H9 (cell line): Measurements from ENCODE around the gene EPB41L5. TPM values are rescaled to one million over a fixed set of nuclear protein-coding genes. Genes with fewer than 3 reads are reported as not detected.

ENCODE experiments used
- DNase-seq: peaks from one replicate; pipeline ENCODE4 v3.0.0-alpha.2; 2017
- H2AFZ ChIP-seq: one replicate; pipeline ENCODE4 v1.6.1; 2013; ENCODE audit warnings: mild to moderate bottlenecking, low read length, control low read depth, moderate library complexity
- H2AK5ac ChIP-seq: 2 replicates; pipeline ENCODE4 v1.6.1; 2013; ENCODE audit warnings: low read length, control low read depth, mixed read lengths; ENCODE audit not compliant: insufficient read length
- H2BK120ac ChIP-seq: one replicate; pipeline ENCODE4 v1.6.1; 2013; ENCODE audit warnings: low read depth, mild to moderate bottlenecking, low read length, control low read depth, inconsistent platforms; ENCODE audit not compliant: poor library complexity, severe bottlenecking
- H2BK12ac ChIP-seq: 2 replicates; pipeline ENCODE4 v1.6.1; 2013; ENCODE audit warnings: low read length, control low read depth, mixed read lengths, low read depth; ENCODE audit not compliant: insufficient read length
- H2BK15ac ChIP-seq: 2 replicates; pipeline ENCODE4 v1.6.1; 2013; ENCODE audit warnings: low read depth, low read length, control low read depth
- H2BK20ac ChIP-seq: one replicate; pipeline ENCODE4 v1.6.1; 2013; ENCODE audit warnings: low read depth, mild to moderate bottlenecking, low read length, control low read depth, inconsistent platforms; ENCODE audit not compliant: poor library complexity, severe bottlenecking
- H2BK5ac ChIP-seq: 2 replicates; pipeline ENCODE4 v1.6.1; 2013; ENCODE audit warnings: low read length, control low read depth, mixed read lengths; ENCODE audit not compliant: insufficient read length
- H3K14ac ChIP-seq: 2 replicates; pipeline ENCODE4 v1.6.1; 2013; ENCODE audit warnings: low read length, control low read depth; ENCODE audit not compliant: insufficient read depth
- H3K18ac ChIP-seq: 2 replicates; pipeline ENCODE4 v1.6.1; 2013; ENCODE audit warnings: low read depth, mild to moderate bottlenecking, mixed read lengths, low read length, control low read depth; ENCODE audit not compliant: insufficient read length
- H3K23ac ChIP-seq: 2 replicates; pipeline ENCODE4 v1.6.1; 2013; ENCODE audit warnings: low read length, control low read depth, mixed read lengths, low read depth; ENCODE audit not compliant: insufficient read length
- H3K23me2 ChIP-seq: 2 replicates; pipeline ENCODE4 v1.6.1; 2013; ENCODE audit warnings: low read depth, mild to moderate bottlenecking, mixed read lengths, low read length, control low read depth; ENCODE audit not compliant: insufficient read length, poor library complexity, severe bottlenecking
- H3K27ac ChIP-seq: 2 replicates; pipeline ENCODE4 v1.5.1; 2013; ENCODE audit warnings: low read length, control low read depth, mixed read lengths, low read depth; ENCODE audit not compliant: insufficient read length
- H3K27me3 ChIP-seq: 2 replicates; pipeline ENCODE4 v1.6.1; 2013; ENCODE audit warnings: low read length, control low read depth, inconsistent platforms; ENCODE audit not compliant: insufficient read depth
- H3K4ac ChIP-seq: 2 replicates; pipeline ENCODE4 v1.6.1; 2013; ENCODE audit warnings: low read depth, mild to moderate bottlenecking, control low read depth, inconsistent platforms, low read length, moderate library complexity
- H3K4me1 ChIP-seq: 2 replicates; pipeline ENCODE4 v1.6.1; 2013; ENCODE audit warnings: low read length, control low read depth, inconsistent platforms; ENCODE audit not compliant: insufficient read depth
- H3K4me2 ChIP-seq: 2 replicates; pipeline ENCODE4 v1.6.1; 2013; ENCODE audit warnings: low read length, control low read depth, mixed read lengths; ENCODE audit not compliant: insufficient read length, insufficient read depth
- H3K56ac ChIP-seq: 2 replicates; pipeline ENCODE4 v1.6.1; 2013; ENCODE audit warnings: low read depth, mild to moderate bottlenecking, mixed read lengths, low read length, control low read depth; ENCODE audit not compliant: insufficient read length
- H3K79me1 ChIP-seq: 2 replicates; pipeline ENCODE4 v1.6.1; 2013; ENCODE audit warnings: low read depth, mild to moderate bottlenecking, moderate library complexity, low read length, control low read depth, inconsistent platforms; ENCODE audit not compliant: insufficient read depth, poor library complexity, severe bottlenecking
- H3K79me2 ChIP-seq: 2 replicates; pipeline ENCODE4 v1.6.1; 2013; ENCODE audit warnings: low read length, control low read depth, inconsistent platforms; ENCODE audit not compliant: insufficient read depth
- H3K9ac ChIP-seq: 2 replicates; pipeline ENCODE4 v1.6.1; 2013; ENCODE audit warnings: low read length, control low read depth, mixed read lengths; ENCODE audit not compliant: insufficient read length; ENCODE audit errors: extremely low read depth
- H3K9me3 ChIP-seq: one replicate; pipeline ENCODE4 v1.6.1; 2013; ENCODE audit warnings: low read depth, low read length, inconsistent platforms; ENCODE audit not compliant: control insufficient read depth
- H3T11ph ChIP-seq: one replicate; pipeline ENCODE4 v1.6.1; 2013; ENCODE audit warnings: mild to moderate bottlenecking, low read length, control low read depth, inconsistent platforms
- H4K20me1 ChIP-seq: one replicate; pipeline ENCODE4 v1.6.1; 2013; ENCODE audit not compliant: control insufficient read depth, insufficient read length, insufficient read depth
- H4K5ac ChIP-seq: 2 replicates; pipeline ENCODE4 v1.6.1; 2013; ENCODE audit warnings: low read depth, mild to moderate bottlenecking, mixed read lengths, low read length, control low read depth; ENCODE audit not compliant: insufficient read length
- H4K8ac ChIP-seq: replicated peaks from 2 replicates; pipeline ENCODE4 v1.6.1; 2013; ENCODE audit warnings: low read length, control low read depth, mixed read lengths, low read depth; ENCODE audit not compliant: insufficient read length
- H4K91ac ChIP-seq: 2 replicates; pipeline ENCODE4 v1.6.1; 2013; ENCODE audit warnings: low read depth, mild to moderate bottlenecking, moderate library complexity, mixed read lengths, low read length, control low read depth; ENCODE audit not compliant: insufficient read length
- H3K27ac Mint-ChIP-seq, 3 experiments: 2 replicates in 2 of 3; 3 replicates in 1 of 3; pipeline ENCODE4 v1.8.0; 2020 to 2021; ENCODE audit warnings: mixed read lengths in 3 of 3, mild to moderate bottlenecking in 1 of 3, moderate library complexity in 1 of 3
- H3K27me3 Mint-ChIP-seq: 2 replicates; pipeline ENCODE4 v1.8.0; 2021; ENCODE audit warnings: low read depth, mild to moderate bottlenecking, moderate library complexity, mixed read lengths
- H3K36me3 Mint-ChIP-seq, 3 experiments: 2 replicates in 2 of 3; 3 replicates in 1 of 3; pipeline ENCODE4 v1.8.0; 2020 to 2021; ENCODE audit warnings: low read depth in 3 of 3, mixed read lengths in 3 of 3; ENCODE audit not compliant: insufficient read depth in 1 of 3
- H3K4me1 Mint-ChIP-seq, 2 experiments: 2 replicates each; pipeline ENCODE4 v1.8.0; 2020; ENCODE audit warnings: mixed read lengths in 2 of 2
- H3K4me3 Mint-ChIP-seq, 2 experiments: 2 replicates in 1 of 2; 3 replicates in 1 of 2; pipeline ENCODE4 v1.8.0; 2020 to 2021; ENCODE audit warnings: mild to moderate bottlenecking in 2 of 2, mixed read lengths in 2 of 2, moderate library complexity in 1 of 2
- H3K9me3 Mint-ChIP-seq, 2 experiments: 2 replicates in 1 of 2; 3 replicates in 1 of 2; pipeline ENCODE4 v1.8.0; 2020; ENCODE audit warnings: mild to moderate bottlenecking in 2 of 2, mixed read lengths in 2 of 2, moderate library complexity in 1 of 2
- WGBS: extraction: QIAGEN DNeasy Blood & Tissue Kit; methylation state at CpG from one replicate; pipeline ENCODE4 v1.1.7; 2013; ENCODE audit warnings: missing lambda C conversion rate, low lambda C conversion rate, mixed read lengths; ENCODE audit not compliant: insufficient read length; ENCODE audit errors: extremely low coverage; 5-methylcytosine and 5-hydroxymethylcytosine counted together
- total RNA-seq: library from RNA; stranded (reverse); gene quantifications from 2 replicates; pipeline ENCODE4 v1.2.1, GENCODE V29; 2021
- TF ChIP-seq, protein P1 (sequence below): fragments of 200-600 bp; sonication (generic); conservative IDR thresholded peaks from 3 replicates; pipeline ENCODE4 v1.8.0; 2021; ENCODE audit warnings: antibody characterized with exemption, mild to moderate bottlenecking

Gene EPB41L5
- total RNA-seq, 1 experiment from 2014 or later: 40.4 TPM

DNA sequence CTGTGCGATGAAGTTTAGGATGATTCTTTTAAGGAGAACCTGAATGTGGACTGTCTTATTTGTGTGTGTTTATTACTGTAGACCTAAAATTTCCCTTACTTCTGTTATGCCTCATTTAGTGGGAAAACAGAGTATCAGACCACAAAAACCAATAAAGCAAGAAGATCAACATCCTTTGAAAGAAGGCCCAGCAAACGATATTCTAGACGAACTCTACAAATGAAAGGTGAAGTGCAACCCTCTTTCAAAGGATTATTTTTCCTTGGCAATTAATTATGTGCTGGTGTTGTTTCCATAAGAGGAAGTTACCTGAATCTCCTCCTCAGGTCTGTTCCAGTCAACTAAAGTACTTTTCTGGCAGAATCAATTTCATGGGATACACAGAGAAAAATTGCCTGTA, 78.6 kb downstream of the EPB41L5 start:
- no peaks in the 10 kb centered on the region for H3K79me1 ChIP-seq
- H3K4ac ChIP-seq: no peak overlapping the region
- H3K23ac ChIP-seq: no peak overlapping the region
- H3K4me1 Mint-ChIP-seq: no peaks in the 10 kb centered on the region
- H3K4me1 ChIP-seq: no peaks in the 10 kb centered on the region
- no peak overlapping the region for H4K8ac ChIP-seq
- H3K14ac ChIP-seq: no peak overlapping the region
- H2BK5ac ChIP-seq: no peak overlapping the region
- no peak overlapping the region for H3K9ac ChIP-seq
- no peak for DNase-seq
- TF ChIP-seq, protein P1, sequence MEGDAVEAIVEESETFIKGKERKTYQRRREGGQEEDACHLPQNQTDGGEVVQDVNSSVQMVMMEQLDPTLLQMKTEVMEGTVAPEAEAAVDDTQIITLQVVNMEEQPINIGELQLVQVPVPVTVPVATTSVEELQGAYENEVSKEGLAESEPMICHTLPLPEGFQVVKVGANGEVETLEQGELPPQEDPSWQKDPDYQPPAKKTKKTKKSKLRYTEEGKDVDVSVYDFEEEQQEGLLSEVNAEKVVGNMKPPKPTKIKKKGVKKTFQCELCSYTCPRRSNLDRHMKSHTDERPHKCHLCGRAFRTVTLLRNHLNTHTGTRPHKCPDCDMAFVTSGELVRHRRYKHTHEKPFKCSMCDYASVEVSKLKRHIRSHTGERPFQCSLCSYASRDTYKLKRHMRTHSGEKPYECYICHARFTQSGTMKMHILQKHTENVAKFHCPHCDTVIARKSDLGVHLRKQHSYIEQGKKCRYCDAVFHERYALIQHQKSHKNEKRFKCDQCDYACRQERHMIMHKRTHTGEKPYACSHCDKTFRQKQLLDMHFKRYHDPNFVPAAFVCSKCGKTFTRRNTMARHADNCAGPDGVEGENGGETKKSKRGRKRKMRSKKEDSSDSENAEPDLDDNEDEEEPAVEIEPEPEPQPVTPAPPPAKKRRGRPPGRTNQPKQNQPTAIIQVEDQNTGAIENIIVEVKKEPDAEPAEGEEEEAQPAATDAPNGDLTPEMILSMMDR: no peak
- H4K20me1 ChIP-seq: no peaks in the 10 kb centered on the region
- H3K79me2 ChIP-seq: no peaks in the 10 kb centered on the region
- H2AFZ ChIP-seq: no peak overlapping the region
- no peaks in the 10 kb centered on the region for H3K23me2 ChIP-seq
- no peak overlapping the region for H3K27ac Mint-ChIP-seq
- no peak overlapping the region for H2AK5ac ChIP-seq
- no peak overlapping the region for H3T11ph ChIP-seq
- no peak overlapping the region for H3K27ac ChIP-seq
- peaks cover 0 to 41% (median 31%) of the 10 kb centered on the region in 3 experiments; a peak in 6 of 7 replicates for H3K36me3 Mint-ChIP-seq
- H2BK20ac ChIP-seq: no peak overlapping the region
- no peak overlapping the region for H3K4me3 Mint-ChIP-seq
- no peak overlapping the region for H3K18ac ChIP-seq
- no peak overlapping the region for H3K4me2 ChIP-seq
- no peak overlapping the region for H4K91ac ChIP-seq
- H4K5ac ChIP-seq: no peak overlapping the region
- no peaks in the 10 kb centered on the region for H3K27me3 ChIP-seq
- H2BK15ac ChIP-seq: no peak overlapping the region
- no peak overlapping the region for H2BK120ac ChIP-seq
- WGBS: no CpG with 5 or more reads among the region's 3 CpGs
- no peak overlapping the region for H2BK12ac ChIP-seq
- no peak overlapping the region for H3K56ac ChIP-seq
- no peaks in the 10 kb centered on the region for H3K27me3 Mint-ChIP-seq
- H3K9me3 Mint-ChIP-seq: no peaks in the 10 kb centered on the region
- no peaks in the 10 kb centered on the region for H3K9me3 ChIP-seq
